Osteoblast (primary cell): ENCODE data around the gene TARM1. TPM values are rescaled to one million over a fixed set of nuclear protein-coding genes. Genes with fewer than 3 reads are reported as not detected.

Experiments
- DNase-seq: peaks from one replicate; pipeline ENCODE4 v3.0.0; 2011; ENCODE audit warnings: low spot score, mixed read lengths; ENCODE audit not compliant: insufficient read length; ENCODE audit errors: missing footprints
- H2AFZ ChIP-seq: 2 replicates; pipeline ENCODE4 v1.6.0; 2011; ENCODE audit warnings: mild to moderate bottlenecking, low read length
- H3K27ac ChIP-seq: 2 replicates; pipeline ENCODE4 v1.5.1; 2011; ENCODE audit warnings: mild to moderate bottlenecking, low read depth, low read length, moderate library complexity
- H3K27me3 ChIP-seq: 2 replicates; pipeline ENCODE4 v1.6.0; 2012; ENCODE audit warnings: mild to moderate bottlenecking, control low read depth, inconsistent platforms, low read length, moderate library complexity; ENCODE audit not compliant: insufficient read depth
- H3K36me3 ChIP-seq: 2 replicates; pipeline ENCODE4 v1.5.1; 2011; ENCODE audit warnings: mild to moderate bottlenecking, low read length, control low read depth, moderate library complexity; ENCODE audit not compliant: insufficient read depth
- H3K4me1 ChIP-seq: 2 replicates; pipeline ENCODE4 v1.5.1; 2011; ENCODE audit warnings: mild to moderate bottlenecking, low read length, control low read depth, moderate library complexity; ENCODE audit not compliant: insufficient read depth
- H3K4me2 ChIP-seq: 2 replicates; pipeline ENCODE4 v1.6.0; 2011; ENCODE audit warnings: mild to moderate bottlenecking, low read length; ENCODE audit not compliant: insufficient read depth
- H3K4me3 ChIP-seq: fragments of 200-600 bp; sonication (generic); 3 replicates; pipeline ENCODE4 v1.5.1; 2012; ENCODE audit warnings: mild to moderate bottlenecking, low read length, inconsistent platforms; ENCODE audit not compliant: insufficient read depth
- H3K79me2 ChIP-seq: 2 replicates; pipeline ENCODE4 v1.6.0; 2012; ENCODE audit warnings: mild to moderate bottlenecking, low read length, control low read depth, inconsistent platforms; ENCODE audit not compliant: insufficient read depth
- H3K9me3 ChIP-seq: 2 replicates; pipeline ENCODE4 v1.5.1; 2011; ENCODE audit warnings: low read depth, low read length, control low read depth
- H4K20me1 ChIP-seq: 2 replicates; pipeline ENCODE4 v1.6.0; 2012; ENCODE audit warnings: mild to moderate bottlenecking, low read length, control low read depth; ENCODE audit not compliant: insufficient read depth
- CTCF ChIP-seq: IDR thresholded peaks from 2 replicates; pipeline ENCODE4 v1.5.1; 2011; ENCODE audit warnings: mild to moderate bottlenecking, low read depth, low read length, moderate library complexity; ENCODE audit errors: extremely low read depth
- total RNA-seq: library from RNA; depleted of rRNA; stranded (reverse); fragments of >200 nt; gene quantifications from 2 replicates; pipeline ENCODE4 v1.2.3, GENCODE V29; 2012

TARM1 gene
- total RNA-seq, 1 donor = not detected

GRCh38 chr19:54062643-54063042 is 18.5 kb downstream of the TARM1 start:
- Histone ChIP-seq H3K9me3 (no peaks in the 10 kb centered on the region), H3K4me2 (no peak overlapping the region), H3K27me3 (no peaks in the 10 kb centered on the region), H4K20me1 (no peaks in the 10 kb centered on the region), H2AFZ (no peak overlapping the region), H3K4me1 (no peaks in the 10 kb centered on the region), H3K4me3 (no peak overlapping the region), H3K79me2 (no peaks in the 10 kb centered on the region), H3K36me3 (no peaks in the 10 kb centered on the region), H3K27ac (no peak overlapping the region)
- no peak for DNase-seq
- no peak for TF ChIP-seq CTCF

GRCh38 chr19:54047616-54048015 is 33.5 kb downstream of the TARM1 start:
- Histone ChIP-seq H3K4me1 (no peaks in the 10 kb centered on the region), H3K9me3 (no peaks in the 10 kb centered on the region), H4K20me1 (no peaks in the 10 kb centered on the region), H3K36me3 (no peaks in the 10 kb centered on the region), H3K79me2 (no peaks in the 10 kb centered on the region), H2AFZ (no peak overlapping the region), H3K4me2 (no peak overlapping the region), H3K27ac (no peak overlapping the region), H3K4me3 (no peak overlapping the region), H3K27me3 (peaks cover 5% of the 10 kb centered on the region)
- no peak for DNase-seq
- TF ChIP-seq CTCF = no peak

- no peaks in the 10 kb centered on the region for H4K20me1 ChIP-seq
- H3K4me3 ChIP-seq = no peak overlapping the region
- TF ChIP-seq CTCF = no peak
- no peaks in the 10 kb centered on the region for H3K36me3 ChIP-seq
- H3K79me2 ChIP-seq = no peaks in the 10 kb centered on the region
- H3K27me3 ChIP-seq = peaks cover 5% of the 10 kb centered on the region
- no peaks in the 10 kb centered on the region for H3K9me3 ChIP-seq
- no peak for DNase-seq
- H3K4me2 ChIP-seq = no peak overlapping the region
- no peak overlapping the region for H3K27ac ChIP-seq
- no peak overlapping the region for H2AFZ ChIP-seq
- H3K4me1 ChIP-seq = no peaks in the 10 kb centered on the region
These were observed 35.4 kb downstream of the TARM1 start for GRCh38 chr19:54045771-54046170.

- no peaks in the 10 kb centered on the region for H3K36me3 ChIP-seq
- H3K79me2 ChIP-seq = no peaks in the 10 kb centered on the region
- H3K4me1 ChIP-seq = no peaks in the 10 kb centered on the region
- H3K4me2 ChIP-seq = no peak overlapping the region
- no peak for DNase-seq
- H3K27ac ChIP-seq = no peak overlapping the region
- H4K20me1 ChIP-seq = no peaks in the 10 kb centered on the region
- H3K27me3 ChIP-seq = peaks cover 5% of the 10 kb centered on the region
- TF ChIP-seq CTCF = no peak
- no peak overlapping the region for H3K4me3 ChIP-seq
- no peak overlapping the region for H2AFZ ChIP-seq
- no peaks in the 10 kb centered on the region for H3K9me3 ChIP-seq
These were observed 38.2 kb downstream of the TARM1 start for GRCh38 chr19:54042989-54043388.
